ENCODE data around the gene C10orf105. TPM values are rescaled to one million over a fixed set of nuclear protein-coding genes. Genes with fewer than 3 reads are reported as not detected.

Gene C10orf105
- total RNA-seq, 5 donors from 2014 or later (not counting 1 experiment from before 2014, with no cell fraction given) = 0.15 to 0.45 (median 0.16) TPM

- peak overlapping the region; percentile 16 to 56 for H3K4me3 ChIP-seq (ENCODE audit: control insufficient read depth in 1 of 2, extremely low read depth in 1 of 2, low read length in 1 of 2)
- ChIA-PET CTCF (interaction anchor here (0.6 to 2.0 kb wide), 6 partner anchors 8 to 441 kb away, joined by 3 to 10 read pairs (median 5); partner anchors contain the start of gene VSIR (in 1 of the 2)), POLR2A (interaction anchor here (0.5 to 2.0 kb wide), 7 partner anchors 8 to 563 kb away, joined by 3 to 7 read pairs (median 4); partner anchors contain the start of gene VSIR (in 1 of the 2))
- H3K27me3 ChIP-seq (replicated peaks in 1 of 2; ENCODE audit: control insufficient read depth in 2 of 2, extremely low read depth in 1 of 2, insufficient read depth in 2 of 2, low read length in 1 of 2) = no peaks in the 10 kb centered on the region
- Mint-ChIP-seq H3K27me3 (no peaks in the 10 kb centered on the region), H3K9me3 (no peaks in the 10 kb centered on the region), H3K36me3 (peaks cover 31% of the 10 kb centered on the region), H3K4me3 (peak overlapping the region; percentile 55 to 66 (median 62)), H3K27ac (peak overlapping the region; percentile 98), H3K4me1 (peaks cover 86 to 96% (median 89%) of the 10 kb centered on the region in 3 donors)
- DNase-seq (peak in 10 of 35 experiments; percentile 27 to 75 (median 38)), ATAC-seq (replicated peaks in 1 of 4) (peak; percentile 56 to 89 (median 62))
- H3K27ac ChIP-seq (ENCODE audit: low read length) = peak overlapping the region; percentile 93
- H3K9me3 ChIP-seq = no peaks in the 10 kb centered on the region
- 39% methylated on average over 3 of the region's 12 CpGs for WGBS (ENCODE audit: insufficient coverage)
- peaks cover 12 to 77% of the 10 kb centered on the region in 2 donors for H3K36me3 ChIP-seq (ENCODE audit: control insufficient read depth in 2 of 2, extremely low read depth in 1 of 2, insufficient read depth in 1 of 2, low read length in 1 of 2)
- peaks cover 77 to 95% of the 10 kb centered on the region in 2 experiments for H3K4me1 ChIP-seq (ENCODE audit: control insufficient read depth in 1 of 2, extremely low read depth in 1 of 2, insufficient read depth in 2 of 2, low read length in 2 of 2)
Observed at GRCh38 chr10:71756311-71757191, 37.0 kb upstream of the C10orf105 start.

- Mint-ChIP-seq H3K9me3 (no peaks in the 10 kb centered on the region), H3K4me1 (peaks cover 83 to 93% (median 86%) of the 10 kb centered on the region in 3 donors), H3K27me3 (no peaks in the 10 kb centered on the region), H3K27ac (peak overlapping the region; percentile 93 to 98), H3K4me3 (peak overlapping the region in 1 of 3 donors; percentile 66), H3K36me3 (peaks cover 27% of the 10 kb centered on the region)
- peaks cover 81 to 95% of the 10 kb centered on the region in 2 experiments for H3K4me1 ChIP-seq (ENCODE audit: control insufficient read depth in 1 of 2, extremely low read depth in 1 of 2, insufficient read depth in 2 of 2, low read length in 2 of 2)
- no peak for ATAC-seq (replicated peaks in 1 of 4)
- 94% methylated on average over 13 of the region's 16 CpGs for WGBS (ENCODE audit: insufficient coverage)
- no peak for DNase-seq
- peaks cover 16 to 75% of the 10 kb centered on the region in 2 donors for H3K36me3 ChIP-seq (ENCODE audit: control insufficient read depth in 2 of 2, extremely low read depth in 1 of 2, insufficient read depth in 1 of 2, low read length in 1 of 2)
- H3K4me3 ChIP-seq (ENCODE audit: control insufficient read depth in 1 of 2, extremely low read depth in 1 of 2, low read length in 1 of 2) = no peak overlapping the region
- ChIA-PET POLR2A (interaction anchor here in 1 of 2 donors (0.5 to 1.0 kb wide), 2 partner anchors 14 to 564 kb away, joined by 3 to 7 read pairs; no protein-coding TSS in a partner anchor), CTCF (interaction anchor here in 1 of 2 donors (0.9 to 1.0 kb wide), 3 partner anchors 13 to 57 kb away, joined by 3 to 5 read pairs (median 4); partner anchors contain the start of gene VSIR)
- H3K27me3 ChIP-seq (replicated peaks in 1 of 2; ENCODE audit: control insufficient read depth in 2 of 2, extremely low read depth in 1 of 2, insufficient read depth in 2 of 2, low read length in 1 of 2) = no peaks in the 10 kb centered on the region
- no peaks in the 10 kb centered on the region for H3K9me3 ChIP-seq
- H3K27ac ChIP-seq (ENCODE audit: low read length) = peak overlapping the region; percentile 93
Observed at GRCh38 chr10:71755179-71755879, 35.8 kb upstream of the C10orf105 start.

GRCh38 chr10:71754562-71754961 lies 35.0 kb upstream of the C10orf105 start:
- Histone ChIP-seq H3K36me3 (ENCODE audit: control insufficient read depth in 2 of 2, extremely low read depth in 1 of 2, insufficient read depth in 1 of 2, low read length in 1 of 2) (peaks cover 16 to 80% of the 10 kb centered on the region in 2 donors), H3K4me3 (ENCODE audit: control insufficient read depth in 1 of 2, extremely low read depth in 1 of 2, low read length in 1 of 2) (no peak overlapping the region), H3K27me3 (replicated peaks in 1 of 2; ENCODE audit: control insufficient read depth in 2 of 2, extremely low read depth in 1 of 2, insufficient read depth in 2 of 2, low read length in 1 of 2) (no peaks in the 10 kb centered on the region), H3K9me3 (no peaks in the 10 kb centered on the region), H3K4me1 (ENCODE audit: control insufficient read depth in 1 of 2, extremely low read depth in 1 of 2, insufficient read depth in 2 of 2, low read length in 2 of 2) (peaks cover 88 to 100% of the 10 kb centered on the region in 2 experiments), H3K27ac (ENCODE audit: low read length) (peak overlapping the region; percentile 93)
- ATAC-seq (replicated peaks in 1 of 4) (no peak), DNase-seq (no peak)
- POLR2A ChIA-PET = interaction anchor here in 1 of 2 donors (1.0 kb wide), 1 partner anchor 14 kb away, joined by 3 read pairs; no protein-coding TSS in a partner anchor
- peaks cover 26% of the 10 kb centered on the region for H3K36me3 Mint-ChIP-seq
- peak overlapping the region in 1 of 3 donors; percentile 66 for H3K4me3 Mint-ChIP-seq
- WGBS (ENCODE audit: insufficient coverage) = no CpG with 5 or more reads among the region's 3 CpGs
- H3K27me3 Mint-ChIP-seq = no peaks in the 10 kb centered on the region
- no peaks in the 10 kb centered on the region for H3K9me3 Mint-ChIP-seq
- H3K27ac Mint-ChIP-seq = peak overlapping the region; percentile 93 to 98
- CTCF ChIA-PET = interaction anchor here in 1 of 2 donors (0.9 to 1.0 kb wide), 3 partner anchors 12 to 56 kb away, joined by 3 to 5 read pairs (median 4); partner anchors contain the start of gene VSIR
- peaks cover 88 to 97% (median 92%) of the 10 kb centered on the region in 3 donors for H3K4me1 Mint-ChIP-seq

GRCh38 chr10:71753960-71754505 lies 34.5 kb upstream of the C10orf105 start:
- H3K27ac Mint-ChIP-seq = peak overlapping the region; percentile 93 to 98
- no peaks in the 10 kb centered on the region for H3K9me3 ChIP-seq
- peaks cover 92 to 100% of the 10 kb centered on the region in 2 experiments for H3K4me1 ChIP-seq (ENCODE audit: control insufficient read depth in 1 of 2, extremely low read depth in 1 of 2, insufficient read depth in 2 of 2, low read length in 2 of 2)
- ATAC-seq (replicated peaks in 1 of 4) = no peak
- no peak for DNase-seq
- H3K27me3 Mint-ChIP-seq = no peaks in the 10 kb centered on the region
- H3K36me3 ChIP-seq (ENCODE audit: control insufficient read depth in 2 of 2, extremely low read depth in 1 of 2, insufficient read depth in 1 of 2, low read length in 1 of 2) = peaks cover 16 to 78% of the 10 kb centered on the region in 2 donors
- H3K4me3 ChIP-seq (ENCODE audit: control insufficient read depth in 1 of 2, extremely low read depth in 1 of 2, low read length in 1 of 2) = peak overlapping the region in 1 of 2 donors; percentile 28
- H3K27ac ChIP-seq (ENCODE audit: low read length) = peak overlapping the region; percentile 93
- H3K4me3 Mint-ChIP-seq = peak overlapping the region in 1 of 3 donors; percentile 72
- no peaks in the 10 kb centered on the region for H3K27me3 ChIP-seq (replicated peaks in 1 of 2; ENCODE audit: control insufficient read depth in 2 of 2, extremely low read depth in 1 of 2, insufficient read depth in 2 of 2, low read length in 1 of 2)
- ChIA-PET POLR2A (no interaction called here), CTCF (interaction anchor here in 1 of 2 donors (0.9 kb wide), 2 partner anchors 19 to 56 kb away, joined by 3 to 4 read pairs; partner anchors contain the start of gene VSIR)
- H3K9me3 Mint-ChIP-seq = no peaks in the 10 kb centered on the region
- H3K4me1 Mint-ChIP-seq = peaks cover 94 to 97% (median 95%) of the 10 kb centered on the region in 3 donors
- WGBS (ENCODE audit: insufficient coverage) = 49% methylated on average over 4 of the region's 8 CpGs
- H3K36me3 Mint-ChIP-seq = peaks cover 26% of the 10 kb centered on the region

- POLR2A ChIA-PET = no interaction called here
Observed at GRCh38 chr10:71753091-71753959, 33.7 kb upstream of the C10orf105 start.

More at GRCh38 chr10:71753091-71753959, 33.7 kb upstream of the C10orf105 start:
- no peaks in the 10 kb centered on the region for H3K9me3 ChIP-seq
- ATAC-seq (replicated peaks in 1 of 4) = no peak
- peaks cover 91 to 100% of the 10 kb centered on the region in 2 experiments for H3K4me1 ChIP-seq (ENCODE audit: control insufficient read depth in 1 of 2, extremely low read depth in 1 of 2, insufficient read depth in 2 of 2, low read length in 2 of 2)
- Mint-ChIP-seq H3K27me3 (no peaks in the 10 kb centered on the region), H3K4me1 (peaks cover 96 to 97% (median 96%) of the 10 kb centered on the region in 3 donors), H3K4me3 (peak overlapping the region in 1 of 3 donors; percentile 72), H3K9me3 (no peaks in the 10 kb centered on the region), H3K27ac (peak overlapping the region; percentile 93 to 98), H3K36me3 (peaks cover 27% of the 10 kb centered on the region)
- H3K27ac ChIP-seq (ENCODE audit: low read length) = peak overlapping the region; percentile 93
- CTCF ChIA-PET = interaction anchor here in 1 of 2 donors (0.6 kb wide), 1 partner anchor 19 kb away, joined by 3 read pairs; no protein-coding TSS in a partner anchor
- H3K36me3 ChIP-seq (ENCODE audit: control insufficient read depth in 2 of 2, extremely low read depth in 1 of 2, insufficient read depth in 1 of 2, low read length in 1 of 2) = peaks cover 16 to 71% of the 10 kb centered on the region in 2 donors
- H3K27me3 ChIP-seq (replicated peaks in 1 of 2; ENCODE audit: control insufficient read depth in 2 of 2, extremely low read depth in 1 of 2, insufficient read depth in 2 of 2, low read length in 1 of 2) = no peaks in the 10 kb centered on the region
- peak overlapping the region in 1 of 2 donors; percentile 28 for H3K4me3 ChIP-seq (ENCODE audit: control insufficient read depth in 1 of 2, extremely low read depth in 1 of 2, low read length in 1 of 2)
- peak in 4 of 35 experiments; percentile 26 to 56 (median 38) for DNase-seq
- WGBS (ENCODE audit: insufficient coverage) = 88% methylated on average over 9 of the region's 15 CpGs
